HG03571 (cell line): ENCODE results near the gene PSMD13.

Source experiments
- ATAC-seq: cut with Tn5 transposase; IDR thresholded peaks from one replicate; pipeline ENCODE4 v1.9.1; 2021; ENCODE audit not compliant: unreplicated experiment

The PSMD13 gene

DNA sequence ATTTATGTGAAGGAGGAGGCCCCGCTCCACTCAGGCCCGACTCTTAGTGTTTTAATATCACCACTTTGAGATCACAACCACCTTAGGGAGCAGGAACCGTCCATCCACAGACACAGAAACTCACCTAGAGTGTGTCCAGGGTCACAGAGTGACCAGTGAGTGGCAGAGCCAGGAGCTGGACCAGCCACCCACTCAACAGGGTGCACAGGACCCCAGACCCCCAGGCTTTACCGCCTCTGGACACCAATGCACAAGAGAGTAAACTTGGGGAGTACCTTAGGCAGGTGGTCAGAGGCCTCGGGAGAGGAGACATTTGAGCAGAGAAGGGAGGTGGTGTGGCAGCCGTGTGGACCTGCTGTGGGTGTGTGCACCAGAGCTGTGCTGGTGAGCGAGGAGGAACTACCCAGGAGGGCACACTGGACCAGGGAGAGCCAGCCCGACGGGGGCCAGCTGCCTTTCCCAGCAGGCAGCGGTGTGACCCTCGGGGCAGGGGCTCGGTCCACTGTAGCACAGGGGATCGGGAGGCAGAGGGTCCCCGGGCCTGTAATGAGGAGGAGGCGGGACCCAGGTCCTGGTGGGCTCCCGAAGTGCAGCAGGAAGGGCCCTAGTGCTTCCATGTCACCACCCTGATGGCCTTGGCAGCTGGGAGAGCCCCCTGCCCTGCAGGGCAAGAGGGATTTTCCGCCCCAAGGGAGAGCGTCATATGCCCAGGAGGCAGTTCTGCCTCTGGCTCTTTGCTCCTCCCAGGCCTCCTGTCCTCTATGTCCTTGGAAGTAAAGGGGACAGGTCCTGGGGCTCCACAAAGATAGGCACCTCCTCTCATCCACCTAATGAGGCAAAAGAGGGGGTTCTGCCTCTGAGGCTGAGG, 33.9 kb downstream of the PSMD13 start:
- ATAC-seq = no peak

- ATAC-seq = no peak
Observed at GRCh38 chr11:271319-271715, 34.5 kb downstream of the PSMD13 start.

- no peak for ATAC-seq
Observed at GRCh38 chr11:272195-272930, 35.6 kb downstream of the PSMD13 start.

- ATAC-seq = no peak
Observed at GRCh38 chr11:272931-273198, 36.1 kb downstream of the PSMD13 start.

DNA sequence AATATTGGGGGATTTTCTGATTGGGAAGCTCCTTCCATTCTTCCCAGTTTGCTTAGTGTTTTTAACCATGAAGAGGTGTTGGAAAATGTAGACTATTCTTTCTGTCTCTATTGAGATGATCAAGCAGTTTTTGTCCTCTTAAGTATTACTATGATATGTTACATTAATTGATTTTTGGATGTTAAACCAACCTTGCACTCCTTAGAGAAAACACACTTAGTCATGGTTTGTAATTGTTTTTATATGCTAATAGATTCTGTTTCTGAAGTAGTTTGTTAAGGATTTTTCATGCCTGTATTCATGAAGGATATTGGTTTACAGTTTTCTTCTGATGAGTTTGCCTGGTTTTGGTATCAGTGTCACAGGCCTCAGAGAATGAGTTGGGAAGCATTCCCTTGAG, 39.4 kb downstream of the PSMD13 start:
- no peak for ATAC-seq

GRCh38 chr11:278001-278951, 41.5 kb downstream of the PSMD13 start, which contains the start of gene NLRP6:
Gene NLRP6, plus strand, starts transcription at chr11:278407. Its CDS starts 163 bp downstream, at chr11:278570.
- ATAC-seq = no peak

DNA sequence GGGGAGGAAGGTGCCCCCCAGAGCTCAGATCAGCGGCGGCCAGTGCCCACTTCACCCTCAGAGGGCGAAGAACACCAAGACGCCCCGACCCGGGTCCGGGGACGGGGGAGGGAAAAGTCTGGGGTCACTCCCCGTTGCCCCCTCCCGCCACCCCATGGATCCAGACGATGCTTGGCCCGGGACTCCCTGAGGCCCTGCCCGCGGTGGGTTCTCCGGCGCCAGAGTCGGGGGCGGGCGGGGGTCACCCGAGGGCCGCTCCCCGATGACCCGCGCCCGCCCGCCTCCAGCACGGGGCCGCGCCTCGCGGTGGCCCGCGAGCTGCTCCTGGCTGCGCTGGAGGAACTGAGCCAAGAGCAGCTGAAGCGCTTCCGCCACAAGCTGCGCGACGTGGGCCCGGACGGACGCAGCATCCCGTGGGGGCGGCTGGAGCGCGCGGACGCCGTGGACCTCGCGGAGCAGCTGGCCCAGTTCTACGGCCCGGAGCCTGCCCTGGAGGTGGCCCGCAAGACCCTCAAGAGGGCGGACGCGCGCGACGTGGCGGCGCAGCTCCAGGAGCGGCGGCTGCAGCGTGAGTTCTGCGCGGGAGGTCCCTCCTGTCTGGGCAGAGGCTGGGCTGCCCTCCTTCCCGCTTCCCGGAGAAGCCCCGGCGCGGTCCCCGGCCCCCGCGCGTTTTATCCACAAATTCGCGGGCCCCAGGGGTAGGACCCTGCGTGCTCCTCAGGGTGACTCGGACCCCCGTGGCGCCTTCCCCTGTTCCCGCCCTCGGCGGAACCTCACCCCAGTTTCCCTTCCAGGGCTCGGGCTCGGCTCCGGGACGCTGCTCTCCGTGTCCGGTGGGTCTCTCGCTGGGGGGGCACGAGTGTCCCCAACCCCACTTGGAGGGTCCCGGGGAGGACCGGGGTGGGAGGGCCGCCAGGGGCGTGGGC, 42.5 kb downstream of the PSMD13 start:
- ATAC-seq = no peak

- ATAC-seq = no peak
Observed at GRCh38 chr11:279966-280705, 43.4 kb downstream of the PSMD13 start.

GRCh38 chr11:280706-281485, 44.1 kb downstream of the PSMD13 start:
- ATAC-seq = no peak

- no peak for ATAC-seq
Observed at GRCh38 chr11:281486-282161, 44.8 kb downstream of the PSMD13 start.

DNA sequence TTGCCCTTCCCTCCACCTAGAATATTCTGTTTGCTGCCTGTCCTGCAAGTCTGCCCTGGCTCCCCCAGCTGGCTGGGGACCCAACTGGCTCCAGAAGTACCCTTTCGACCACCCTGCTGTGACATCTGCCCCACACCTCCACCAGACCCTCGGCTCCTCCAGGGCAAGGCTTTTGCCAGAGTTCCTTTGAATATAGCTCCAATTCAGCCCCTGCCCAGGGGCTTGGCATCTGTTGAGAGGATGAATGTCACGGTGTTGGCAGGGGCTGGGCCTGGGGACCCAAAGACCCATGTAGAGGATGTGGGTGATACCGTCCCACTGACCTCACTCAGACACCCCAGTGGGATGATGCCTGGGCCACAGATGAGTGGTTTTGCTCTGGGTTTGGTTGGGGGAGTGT, 45.4 kb downstream of the PSMD13 start:
- ATAC-seq = no peak

DNA sequence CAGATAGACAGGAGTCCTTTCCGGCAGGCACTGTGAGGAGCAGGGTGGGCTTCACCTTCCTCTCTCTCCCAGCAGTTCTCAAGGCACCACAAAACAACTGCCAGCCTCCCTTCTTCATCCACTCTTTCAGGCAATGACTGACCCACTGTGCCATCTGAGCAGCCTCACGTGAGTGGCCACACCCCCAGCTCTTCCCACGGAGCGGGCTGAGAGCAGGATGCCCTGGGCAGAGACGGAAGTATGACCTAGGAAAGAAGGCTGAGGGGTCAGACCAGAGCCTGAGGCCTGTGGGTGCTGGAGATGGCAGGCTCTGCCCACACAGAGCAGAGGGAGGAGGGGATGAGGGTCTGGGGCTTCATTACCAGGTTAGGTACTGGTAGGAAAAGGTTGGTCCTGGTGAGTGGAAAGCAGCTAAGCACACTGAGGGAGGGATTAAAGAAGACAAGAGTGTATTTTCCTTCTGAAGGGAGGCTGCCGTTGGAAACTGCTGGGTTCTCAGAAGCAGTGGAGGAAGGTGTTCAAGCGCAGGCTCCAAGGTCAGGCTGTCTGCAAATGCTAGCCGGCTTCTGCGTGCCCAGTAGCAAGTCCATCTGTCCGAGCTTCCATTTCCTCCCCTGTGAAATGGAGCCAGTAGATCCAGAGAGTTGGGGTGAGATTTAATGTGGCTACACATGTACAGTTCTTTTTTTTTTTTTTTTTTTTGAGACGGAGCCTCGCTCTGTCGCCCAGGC, 46.0 kb downstream of the PSMD13 start:
- ATAC-seq = no peak

DNA sequence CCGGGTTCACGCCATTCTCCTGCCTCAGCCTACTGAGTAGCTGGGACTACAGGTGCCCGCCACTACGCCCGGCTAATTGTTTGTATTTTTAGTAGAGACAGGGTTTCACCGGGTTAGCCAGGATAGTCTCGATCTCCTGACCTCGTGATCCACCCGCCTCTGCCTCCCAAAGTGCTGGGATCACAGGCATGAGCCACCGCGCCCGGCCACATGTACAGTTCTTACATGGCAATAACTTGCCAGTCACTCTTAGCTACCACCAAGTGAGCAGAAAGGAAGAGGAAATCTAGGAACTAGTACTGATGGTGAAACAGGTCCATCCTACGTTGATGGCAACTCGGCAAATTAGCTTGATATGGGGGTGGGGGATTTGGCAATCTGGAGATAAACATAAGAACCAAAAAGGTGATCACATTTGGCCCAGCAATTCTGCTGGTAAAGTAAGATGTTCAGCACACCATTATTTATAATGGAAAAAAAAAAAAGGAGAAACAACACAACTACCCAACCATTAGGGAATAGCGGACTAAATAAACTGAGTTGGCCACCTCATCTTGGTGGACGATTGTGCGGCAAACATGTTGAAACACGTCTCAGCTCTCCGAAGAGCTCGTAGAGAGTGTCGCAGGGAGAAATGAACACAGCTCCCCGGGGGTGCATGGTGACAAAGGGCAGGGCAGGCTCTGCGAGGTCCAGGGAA, 46.8 kb downstream of the PSMD13 start:
- ATAC-seq = no peak

- no peak for ATAC-seq
Observed at GRCh38 chr11:284105-285020, 47.6 kb downstream of the PSMD13 start.

GRCh38 chr11:285021-285893, 48.5 kb downstream of the PSMD13 start:
- no peak for ATAC-seq
